HCT116 (cell line): ENCODE results near the gene KCNC4. TPM values are rescaled to one million over a fixed set of nuclear protein-coding genes. Genes with fewer than 3 reads are reported as not detected.

Experiments
- ATAC-seq: fragments of 200-7000 bp; cut with Tn5 transposase; 2 replicates; pipeline ENCODE4 v1.9.1; 2020; ENCODE audit warnings: mild to moderate bottlenecking, moderate library complexity
- BruUV-seq: library from RNA; stranded (reverse); fragments of 400-500 nt; replicated peaks from 2 replicates; lab custom pipeline; 2021; lab: Mats Ljungman, UMichigan
- CTCF ChIA-PET: fragments of 300-600 bp; sonication (Branson Sonifier 250); formaldehyde crosslinking; loops from one replicate; lab custom pipeline; 2021; ENCODE audit warnings: antibody characterized with exemption; lab: Charles Lee
- POLR2A ChIA-PET: fragments of 300-600, 350-600 bp; sonication (Branson Sonifier 250); formaldehyde crosslinking; loops from one replicate; lab custom pipeline; 2021; ENCODE audit warnings: antibody characterized with exemption; lab: Charles Lee
- RAD21 ChIA-PET, 2 experiments: fragments of 300-600 bp; sonication (Branson Sonifier 250); formaldehyde crosslinking; loops; one replicate each; lab custom pipeline; 2023; ENCODE audit warnings: low total read pairs in 2 of 2; ENCODE audit not compliant: uncharacterized antibody in 2 of 2, unreplicated experiment in 2 of 2, low non-redundant PET in 1 of 2; lab: Charles Lee
- DNase-seq: peaks from one replicate; pipeline ENCODE4 v3.0.0-alpha.2; 2010; ENCODE audit warnings: low read depth, low spot score
- H2AFZ ChIP-seq: fragments of 200-600 bp; shearing (Covaris generic), sonication (generic); 2 replicates; pipeline ENCODE4 v1.6.1; 2017; ENCODE audit warnings: low read depth, mixed run types, mixed read lengths, antibody characterized with exemption, low read length; ENCODE audit not compliant: poor library complexity, severe bottlenecking
- H3K27ac ChIP-seq: 2 replicates; pipeline ENCODE4 v1.5.1; 2012; ENCODE audit warnings: low read depth, low read length
- H3K27me3 ChIP-seq: fragments of 200-600 bp; sonication (generic); 2 replicates; pipeline ENCODE4 v1.6.1; 2016; ENCODE audit warnings: mixed run types, low read length, mixed read lengths; ENCODE audit not compliant: insufficient read depth
- H3K36me3 ChIP-seq, 2 experiments: fragments of 200-500 bp in 1 of 2; fragments of 200-600 bp in 1 of 2; sonication (Bioruptor generic) in 1 of 2; sonication (generic) in 1 of 2; 2 replicates each; pipeline versions ENCODE4 v1.5.1 to v1.6.1; 2014 to 2016; ENCODE audit warnings: low read length in 2 of 2, inconsistent platforms in 1 of 2, mixed read lengths in 1 of 2, mixed run types in 1 of 2; ENCODE audit not compliant: insufficient read depth in 2 of 2, control insufficient read depth in 1 of 2
- H3K4me1 ChIP-seq, 2 experiments: fragments of 200-600 bp in 1 of 2; sonication (generic) in 1 of 2; 2 replicates each; pipeline versions ENCODE4 v1.5.1 to v1.6.1; 2012 to 2017; ENCODE audit warnings: low read length in 2 of 2, inconsistent platforms in 1 of 2, mild to moderate bottlenecking in 1 of 2, mixed read lengths in 1 of 2, mixed run types in 1 of 2, moderate library complexity in 1 of 2; ENCODE audit not compliant: insufficient read depth in 2 of 2, control insufficient read depth in 1 of 2
- H3K4me2 ChIP-seq: fragments of 200-600 bp; sonication (generic); 2 replicates; pipeline ENCODE4 v1.6.1; 2017; ENCODE audit warnings: mixed run types, low read length, mixed read lengths
- H3K4me3 ChIP-seq, 2 experiments: fragments of 200-600 bp in 1 of 2; sonication (generic) in 1 of 2; replicated peaks in 1 of 2; 2 replicates each; pipeline ENCODE4 v1.5.1; 2011 to 2016; ENCODE audit warnings: low read length in 2 of 2, control low read depth in 1 of 2, low read depth in 1 of 2, mild to moderate bottlenecking in 1 of 2, mixed read lengths in 1 of 2, mixed run types in 1 of 2
- H3K79me2 ChIP-seq: fragments of 200-600 bp; sonication (generic); 2 replicates; pipeline ENCODE4 v1.6.1; 2017; ENCODE audit warnings: mild to moderate bottlenecking, mixed run types, low read length, moderate library complexity, mixed read lengths; ENCODE audit not compliant: insufficient read depth
- H3K9ac ChIP-seq: fragments of 200-600 bp; sonication (generic); 2 replicates; pipeline ENCODE4 v1.6.1; 2016; ENCODE audit warnings: low read length, mixed read lengths
- H3K9me2 ChIP-seq: fragments of 200-600 bp; sonication (generic), shearing (Covaris generic); 2 replicates; pipeline ENCODE4 v1.6.1; 2017; ENCODE audit warnings: mixed run types, mild to moderate bottlenecking, moderate library complexity; ENCODE audit not compliant: insufficient read depth
- H3K9me3 ChIP-seq, 2 experiments: fragments of 200-500 bp in 1 of 2; fragments of 200-600 bp in 1 of 2; sonication (Bioruptor generic) in 1 of 2; sonication (generic) in 1 of 2; 2 replicates each; pipeline ENCODE4 v1.6.1; 2014 to 2017; ENCODE audit warnings: low read length in 2 of 2, mixed read lengths in 2 of 2, inconsistent platforms in 1 of 2, low read depth in 1 of 2, mild to moderate bottlenecking in 1 of 2, mixed run types in 1 of 2, moderate library complexity in 1 of 2; ENCODE audit not compliant: control insufficient read depth in 1 of 2, insufficient read depth in 1 of 2
- H4K20me1 ChIP-seq: fragments of 200-600 bp; sonication (generic), shearing (Covaris generic); 2 replicates; pipeline ENCODE4 v1.6.1; 2017; ENCODE audit warnings: mixed run types, mild to moderate bottlenecking, moderate library complexity; ENCODE audit not compliant: insufficient read depth
- ATF3 ChIP-seq: IDR thresholded peaks from 2 replicates; pipeline ENCODE4 v1.6.1; 2012
- EZH2 ChIP-seq: fragments of 200-600 bp; sonication (generic); IDR thresholded peaks from 2 replicates; pipeline ENCODE4 v1.6.1; 2017; ENCODE audit warnings: antibody characterized with exemption, mixed run types
- EZH2phosphoT487 ChIP-seq: fragments of 200-600 bp; IDR thresholded peaks from 2 replicates; pipeline ENCODE4 v1.6.1; 2018; ENCODE audit warnings: antibody characterized with exemption, borderline replicate concordance
- FOSL1 ChIP-seq: IDR thresholded peaks from 2 replicates; pipeline ENCODE4 v1.6.1; 2012; ENCODE audit warnings: low read depth
- REST ChIP-seq: IDR thresholded peaks from 2 replicates; pipeline ENCODE4 v1.6.1; 2012; ENCODE audit warnings: low read depth
- intact Hi-C: fragments of 100-400 bp; cut with micrococcal nuclease; formaldehyde crosslinking; loops from 2 replicates; pipeline ENCODE4 v1.10.0; 2022
- total RNA-seq: library from RNA; stranded (reverse); gene quantifications from one replicate; pipeline ENCODE4 v1.2.1, GENCODE V29; 2021; ENCODE audit not compliant: unreplicated experiment

KCNC4 gene
- total RNA-seq, 1 experiment from 2014 or later: 13.0 TPM

- no peak overlapping the region for H3K4me3 ChIP-seq
- POLR2A ChIA-PET: interaction anchor here (1.8 to 1.9 kb wide), 2 partner anchors 132 to 289 kb away, joined by 7 to 9 read pairs; partner anchors contain the start of gene RBM15
- peaks cover 0 to 23% of the 10 kb centered on the region in 2 experiments; a peak in 3 of 4 replicates for H3K4me1 ChIP-seq
- TF ChIP-seq EZH2 (no peak), ATF3 (no peak), REST (no peak), EZH2phosphoT487 (no peak), FOSL1 (no peak)
- H3K36me3 ChIP-seq: no peaks in the 10 kb centered on the region
- H3K27me3 ChIP-seq: no peaks in the 10 kb centered on the region
- H3K9ac ChIP-seq: no peak overlapping the region
- DNase-seq: no peak
- H3K9me2 ChIP-seq: no peaks in the 10 kb centered on the region
- no peak overlapping the region for H3K4me2 ChIP-seq
- H4K20me1 ChIP-seq: no peaks in the 10 kb centered on the region
- H3K27ac ChIP-seq: no peak overlapping the region
- ATAC-seq: no peak
- RAD21 ChIA-PET: interaction anchor here (2.5 to 4.8 kb wide), 4 partner anchors 106 to 289 kb away, joined by 17 to 62 read pairs (median 40); no protein-coding TSS in a partner anchor
- H2AFZ ChIP-seq: no peak overlapping the region
- no peaks in the 10 kb centered on the region for H3K9me3 ChIP-seq
- BruUV-seq: no TSS peak
- intact Hi-C loops: no loop called here
- CTCF ChIA-PET: interaction anchor here (1.2 to 5.3 kb wide), 10 partner anchors 9 to 577 kb away, joined by 3 to 206 read pairs (median 42); partner anchors contain the start of gene RBM15
- no peaks in the 10 kb centered on the region for H3K79me2 ChIP-seq
These were observed 3.7 kb upstream of the KCNC4 start for GRCh38 chr1:110206261-110206920.
